ENCODE data around the gene SGIP1. TPM values are rescaled to one million over a fixed set of nuclear protein-coding genes. Genes with fewer than 3 reads are reported as not detected.

The SGIP1 gene
- total and polyA plus RNA-seq, 7 donors: 0.74 to 3.7 (median 1.0) TPM

DNA sequence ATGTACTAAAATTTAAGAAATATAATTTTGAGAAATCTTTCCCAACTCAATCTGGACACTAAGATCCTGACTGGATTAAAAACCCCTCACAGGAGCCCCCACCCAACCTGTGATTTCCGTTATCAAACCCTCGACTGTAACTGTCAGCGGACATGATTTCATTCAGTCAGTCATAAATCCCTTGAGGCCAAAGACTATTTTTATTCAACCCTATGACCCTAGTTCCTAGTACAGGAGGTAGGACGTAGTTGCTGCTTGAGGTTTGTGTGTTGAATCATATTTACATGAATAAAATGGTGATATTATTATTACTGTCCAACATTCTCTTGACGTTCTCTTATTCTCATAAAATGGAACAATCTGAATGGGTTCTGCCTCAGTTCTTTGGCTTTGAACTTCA lies 145.2 kb downstream of the SGIP1 start:
- TF ChIP-seq, protein P1, sequence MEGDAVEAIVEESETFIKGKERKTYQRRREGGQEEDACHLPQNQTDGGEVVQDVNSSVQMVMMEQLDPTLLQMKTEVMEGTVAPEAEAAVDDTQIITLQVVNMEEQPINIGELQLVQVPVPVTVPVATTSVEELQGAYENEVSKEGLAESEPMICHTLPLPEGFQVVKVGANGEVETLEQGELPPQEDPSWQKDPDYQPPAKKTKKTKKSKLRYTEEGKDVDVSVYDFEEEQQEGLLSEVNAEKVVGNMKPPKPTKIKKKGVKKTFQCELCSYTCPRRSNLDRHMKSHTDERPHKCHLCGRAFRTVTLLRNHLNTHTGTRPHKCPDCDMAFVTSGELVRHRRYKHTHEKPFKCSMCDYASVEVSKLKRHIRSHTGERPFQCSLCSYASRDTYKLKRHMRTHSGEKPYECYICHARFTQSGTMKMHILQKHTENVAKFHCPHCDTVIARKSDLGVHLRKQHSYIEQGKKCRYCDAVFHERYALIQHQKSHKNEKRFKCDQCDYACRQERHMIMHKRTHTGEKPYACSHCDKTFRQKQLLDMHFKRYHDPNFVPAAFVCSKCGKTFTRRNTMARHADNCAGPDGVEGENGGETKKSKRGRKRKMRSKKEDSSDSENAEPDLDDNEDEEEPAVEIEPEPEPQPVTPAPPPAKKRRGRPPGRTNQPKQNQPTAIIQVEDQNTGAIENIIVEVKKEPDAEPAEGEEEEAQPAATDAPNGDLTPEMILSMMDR (IDR thresholded peaks at IDR 0.05): no peak
- Histone ChIP-seq H3K36me3 (ENCODE audit: insufficient read depth in 1 of 2, low read depth in 1 of 2) (no peaks in the 10 kb centered on the region), H3K27me3 (ENCODE audit: insufficient read depth in 3 of 3, low read length in 2 of 3) (no peaks in the 10 kb centered on the region), H3K27ac (no peak overlapping the region), H3K4me3 (no peak overlapping the region), H3K9me3 (no peaks in the 10 kb centered on the region), H3K4me1 (no peaks in the 10 kb centered on the region)
- DNase-seq: no peak
- no peak for ATAC-seq
- intact Hi-C loops (cut with DNase I): no loop called here
- WGBS, 3 donors: 78 to 81% (median 80%) methylated on average over 5 of the region's 5 CpGs

DNA sequence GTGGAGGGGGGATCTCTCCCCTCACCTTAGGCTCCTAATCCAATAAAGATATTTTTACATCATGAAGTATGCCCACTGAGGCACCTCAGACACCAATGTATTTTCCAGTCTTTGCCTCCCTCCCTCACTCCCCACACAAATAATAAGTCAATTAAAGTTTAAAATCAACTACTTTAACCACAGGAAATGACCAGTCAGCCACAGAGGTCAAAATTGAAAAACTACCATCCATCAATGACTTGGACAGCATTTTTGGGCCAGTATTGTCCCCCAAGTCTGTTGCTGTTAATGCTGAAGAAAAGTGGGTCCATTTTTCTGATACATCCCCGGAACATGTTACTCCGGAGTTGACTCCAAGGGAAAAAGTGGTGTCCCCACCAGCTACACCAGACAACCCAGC lies 147.7 kb downstream of the SGIP1 start:
- Histone ChIP-seq H3K36me3 (ENCODE audit: insufficient read depth in 1 of 2, low read depth in 1 of 2) (no peaks in the 10 kb centered on the region), H3K27me3 (ENCODE audit: insufficient read depth in 3 of 3, low read length in 2 of 3) (no peaks in the 10 kb centered on the region), H3K9me3 (no peaks in the 10 kb centered on the region), H3K27ac (no peak overlapping the region), H3K4me1 (no peaks in the 10 kb centered on the region), H3K4me3 (no peak overlapping the region)
- intact Hi-C loops (cut with DNase I): loop anchor here in 1 of 2 donors (10.0 kb wide), 1 partner anchor 57 kb away; no protein-coding TSS in a partner anchor
- TF ChIP-seq, protein P1 (IDR thresholded peaks at IDR 0.05): no peak
- DNase-seq (no peak), ATAC-seq (no peak)
- whole genome bisulfite sequencing, 3 donors: 93 to 100% (median 96%) methylated on average over 2 of the region's 2 CpGs

DNA sequence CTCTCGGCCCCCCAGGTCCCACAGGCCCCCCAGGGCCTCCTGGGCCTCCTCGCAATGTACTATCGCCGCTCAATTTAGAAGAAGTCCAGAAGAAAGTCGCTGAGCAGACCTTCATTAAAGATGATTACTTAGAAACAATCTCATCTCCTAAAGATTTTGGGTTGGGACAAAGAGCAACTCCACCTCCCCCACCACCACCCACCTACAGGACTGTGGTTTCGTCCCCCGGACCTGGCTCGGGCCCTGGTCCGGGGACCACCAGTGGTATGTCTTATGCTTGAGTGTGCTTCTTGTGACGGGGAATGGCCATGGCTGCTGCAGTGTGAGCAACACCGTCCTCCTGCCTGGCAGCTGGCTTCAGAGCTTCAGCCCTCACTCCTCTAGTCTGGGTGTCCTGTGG lies 148.2 kb downstream of the SGIP1 start:
- ATAC-seq: no peak
- H3K4me1 ChIP-seq: no peaks in the 10 kb centered on the region
- 90 to 95% (median 93%) methylated on average over 11 of the region's 11 CpGs for WGBS, 3 donors

DNA sequence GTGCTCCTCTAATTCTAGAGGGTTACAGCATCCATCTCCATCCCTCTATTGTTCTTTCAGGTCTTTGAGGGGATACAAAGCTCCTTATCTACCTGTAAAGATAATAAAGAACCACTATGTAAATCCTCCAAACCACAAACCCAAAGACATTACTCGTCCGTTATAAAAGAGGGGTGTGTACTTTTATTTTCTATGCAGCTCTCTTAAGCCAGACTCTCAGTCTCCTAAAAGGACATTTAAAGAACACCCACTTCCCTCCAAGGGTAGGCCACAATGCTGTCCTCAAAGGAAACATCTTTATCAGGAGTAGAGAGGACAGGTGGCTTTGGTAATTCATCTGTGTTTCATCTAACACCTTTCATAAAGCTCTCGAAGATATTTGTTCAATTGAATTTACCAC lies 150.4 kb downstream of the SGIP1 start:
- no peaks in the 10 kb centered on the region for H3K27me3 ChIP-seq (ENCODE audit: insufficient read depth in 3 of 3, low read length in 2 of 3)
- WGBS, 3 donors: 79 to 88% (median 85%) methylated on average over 3 of the region's 3 CpGs
- intact Hi-C loops (cut with DNase I): loop anchor here in 1 of 2 donors (10.0 kb wide), 1 partner anchor 60 kb away; no protein-coding TSS in a partner anchor
- H3K9me3 ChIP-seq: no peaks in the 10 kb centered on the region
- TF ChIP-seq, protein P1 (IDR thresholded peaks at IDR 0.05): no peak
- ATAC-seq (no peak), DNase-seq (no peak)
- no peaks in the 10 kb centered on the region for H3K36me3 ChIP-seq (ENCODE audit: insufficient read depth in 1 of 2, low read depth in 1 of 2)
- H3K4me1 ChIP-seq: no peaks in the 10 kb centered on the region
- H3K4me3 ChIP-seq: no peak overlapping the region
- no peak overlapping the region for H3K27ac ChIP-seq

More for the DNA sequence above, 148.2 kb downstream of the SGIP1 start:
- H3K9me3 ChIP-seq: no peaks in the 10 kb centered on the region
- H3K27ac ChIP-seq: no peak overlapping the region
- intact Hi-C loops (cut with DNase I): loop anchor here in 1 of 2 donors (10.0 kb wide), 1 partner anchor 57 kb away; no protein-coding TSS in a partner anchor
- TF ChIP-seq, protein P1 (IDR thresholded peaks at IDR 0.05): no peak
- no peaks in the 10 kb centered on the region for H3K27me3 ChIP-seq (ENCODE audit: insufficient read depth in 3 of 3, low read length in 2 of 3)
- no peak for DNase-seq
- no peak overlapping the region for H3K4me3 ChIP-seq
- no peaks in the 10 kb centered on the region for H3K36me3 ChIP-seq (ENCODE audit: insufficient read depth in 1 of 2, low read depth in 1 of 2)

DNA sequence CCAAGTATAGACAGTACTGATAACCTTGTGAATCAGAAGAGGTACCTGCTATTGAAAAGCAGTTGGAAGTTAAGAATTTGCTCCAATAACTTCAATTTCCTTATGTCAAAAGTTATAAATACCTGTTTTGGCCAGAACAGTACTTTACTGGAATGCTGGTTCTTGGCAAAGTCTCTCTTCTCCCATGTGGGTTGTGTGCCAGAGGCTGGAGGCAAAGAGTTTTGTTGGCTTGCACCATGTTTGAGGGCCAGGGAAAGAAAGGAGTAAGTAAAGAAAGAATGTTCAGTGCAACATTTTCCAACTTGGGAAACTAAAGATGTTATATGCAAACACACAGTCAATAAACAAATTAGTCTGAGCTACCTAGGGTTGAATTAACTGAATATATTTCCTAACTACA lies 151.3 kb downstream of the SGIP1 start:
- no peaks in the 10 kb centered on the region for H3K4me1 ChIP-seq
- no peaks in the 10 kb centered on the region for H3K36me3 ChIP-seq (ENCODE audit: insufficient read depth in 1 of 2, low read depth in 1 of 2)
- TF ChIP-seq, protein P1 (IDR thresholded peaks at IDR 0.05): no peak
- ATAC-seq (no peak), DNase-seq (no peak)
- intact Hi-C loops (cut with DNase I): loop anchor here in 1 of 2 donors (10.0 kb wide), 1 partner anchor 60 kb away; no protein-coding TSS in a partner anchor
- no peak overlapping the region for H3K4me3 ChIP-seq
- H3K9me3 ChIP-seq: no peaks in the 10 kb centered on the region
- no peak overlapping the region for H3K27ac ChIP-seq
- H3K27me3 ChIP-seq (ENCODE audit: insufficient read depth in 3 of 3, low read length in 2 of 3): no peaks in the 10 kb centered on the region
